GM12878 (cell line): ENCODE measurements around the gene CACNG8. TPM values are rescaled to one million over a fixed set of nuclear protein-coding genes. Genes with fewer than 3 reads are reported as not detected.

Experiments
- ATAC-seq: fragments of 200-7000 bp; cut with Tn5 transposase; 3 replicates; pipeline ENCODE4 v1.9.1; 2020; ENCODE audit warnings: mild to moderate bottlenecking, moderate library complexity
- BruUV-seq: library from RNA; stranded (reverse); fragments of 400-500 nt; replicated peaks from 2 replicates; lab custom pipeline; 2021; lab: Mats Ljungman, UMichigan
- CTCF ChIA-PET: fragments of 300-600 bp; sonication (Branson Sonifier 250); formaldehyde crosslinking; extraction: SDS; loops from one replicate; lab custom pipeline; 2021; ENCODE audit warnings: inconsistent platforms; lab: Yijun Ruan, JAX
- POLR2A ChIA-PET: fragments of 350-600 bp; formaldehyde crosslinking; extraction: SDS; loops from one replicate; lab custom pipeline; 2021; ENCODE audit warnings: inconsistent platforms; lab: Charles Lee
- RAD21 ChIA-PET: fragments of 300-600 bp; sonication (Branson Sonifier 250); formaldehyde crosslinking; loops from one replicate; lab custom pipeline; 2023; ENCODE audit warnings: antibody characterized with exemption; ENCODE audit not compliant: unreplicated experiment; lab: Charles Lee
- SMC1A ChIA-PET: fragments of 300-600 bp; sonication (Branson Sonifier 250); formaldehyde crosslinking; loops from one replicate; lab custom pipeline; 2023; ENCODE audit not compliant: unreplicated experiment, uncharacterized antibody; lab: Charles Lee
- DNase-seq: peaks from one replicate; pipeline ENCODE4 v3.0.0-alpha.2; 2011; ENCODE audit warnings: low read depth, low spot score
- FAIRE-seq: peaks from 3 replicates; lab custom pipeline; 2011; peaks lifted over from hg19 to GRCh38; lab: Jason Lieb, UNC
- H2AFZ ChIP-seq: 2 replicates; pipeline ENCODE4 v1.6.0; 2011; ENCODE audit warnings: low read depth, low read length, control low read depth; ENCODE audit not compliant: control insufficient read depth
- H3K27ac ChIP-seq: 2 replicates; pipeline ENCODE4 v1.5.1; 2011; ENCODE audit warnings: control low read depth; ENCODE audit not compliant: control insufficient read depth, insufficient read depth
- H3K27me3 ChIP-seq, 2 experiments: replicated peaks in 1 of 2; 2 replicates each; pipeline versions ENCODE4 v1.6.0 to v1.6.1; 2011; ENCODE audit warnings: low read length in 1 of 2; ENCODE audit not compliant: control insufficient read depth in 2 of 2, insufficient read depth in 2 of 2
- H3K36me3 ChIP-seq, 2 experiments: 2 replicates each; pipeline ENCODE4 v1.5.1; 2011; ENCODE audit warnings: low read length in 1 of 2; ENCODE audit not compliant: control insufficient read depth in 2 of 2, insufficient read depth in 2 of 2
- H3K4me1 ChIP-seq: 2 replicates; pipeline ENCODE4 v1.6.1; 2011; ENCODE audit warnings: mild to moderate bottlenecking, low read length, moderate library complexity, mixed read lengths; ENCODE audit not compliant: control insufficient read depth, insufficient read depth
- H3K4me2 ChIP-seq: 2 replicates; pipeline ENCODE4 v1.6.0; 2011; ENCODE audit warnings: control low read depth; ENCODE audit not compliant: control insufficient read depth, insufficient read depth
- H3K4me3 ChIP-seq: fragments of 200-600 bp; sonication (generic); 2 replicates; pipeline ENCODE4 v1.5.1; 2016
- H3K79me2 ChIP-seq: 2 replicates; pipeline ENCODE4 v1.6.0; 2011; ENCODE audit warnings: low read length; ENCODE audit not compliant: control insufficient read depth, insufficient read depth
- H3K9ac ChIP-seq: 2 replicates; pipeline ENCODE4 v1.8.0; 2011; ENCODE audit warnings: low read length, control low read depth, mixed read lengths; ENCODE audit not compliant: control insufficient read depth, insufficient read depth
- H3K9me3 ChIP-seq: replicated peaks from 3 replicates; pipeline ENCODE4 v1.5.1; 2011; ENCODE audit warnings: mild to moderate bottlenecking, low read length; ENCODE audit not compliant: control insufficient read depth, insufficient read depth
- H4K20me1 ChIP-seq: 2 replicates; pipeline ENCODE4 v1.6.0; 2011; ENCODE audit not compliant: control insufficient read depth, insufficient read depth
- BCL11A ChIP-seq: IDR thresholded peaks from 2 replicates; pipeline ENCODE4 v1.6.1; 2011; ENCODE audit warnings: low read depth, low read length
- BMI1 ChIP-seq: fragments of 450-650 bp; IDR thresholded peaks from 2 replicates; pipeline ENCODE4 v1.6.1; 2016; ENCODE audit warnings: mild to moderate bottlenecking, moderate library complexity, borderline replicate concordance
- EP300 ChIP-seq, 2 experiments: fragments of 150-350 bp in 1 of 2; IDR thresholded peaks; 2 replicates each; pipeline ENCODE4 v1.6.1; 2011 to 2012; ENCODE audit warnings: low read depth in 2 of 2, low read length in 2 of 2, borderline replicate concordance in 1 of 2, improper control_type of control experiment in 1 of 2, inconsistent platforms in 1 of 2; ENCODE audit not compliant: control insufficient read depth in 1 of 2
- MXI1 ChIP-seq: fragments of 150-350 bp; IDR thresholded peaks from 2 replicates; pipeline ENCODE4 v1.6.1; 2011; ENCODE audit warnings: low read depth, mild to moderate bottlenecking, inconsistent platforms, low read length, improper control_type of control experiment
- NR2C1 ChIP-seq: fragments of 450-650 bp; IDR thresholded peaks from 2 replicates; pipeline ENCODE4 v1.6.1; 2017; ENCODE audit warnings: antibody characterized with exemption, mild to moderate bottlenecking, moderate library complexity
- RAD21 ChIP-seq: IDR thresholded peaks from 2 replicates; pipeline ENCODE4 v1.6.1; 2011; ENCODE audit warnings: mild to moderate bottlenecking, low read depth, low read length, moderate library complexity; ENCODE audit not compliant: insufficient read depth
- RAD51 ChIP-seq: fragments of 450-650 bp; IDR thresholded peaks from 2 replicates; pipeline ENCODE4 v1.6.1; 2016; ENCODE audit warnings: moderate library complexity, mild to moderate bottlenecking, inconsistent platforms
- WRNIP1 ChIP-seq: IDR thresholded peaks from 2 replicates; pipeline ENCODE4 v1.6.1; 2011; ENCODE audit warnings: low read depth, low read length, improper control_type of control experiment, borderline replicate concordance
- WGBS: methylation state at CpG from one replicate; pipeline ENCODE4 v1.1.6; 2016; ENCODE audit warnings: low lambda C conversion rate; ENCODE audit not compliant: insufficient replicate concordance, insufficient coverage; ENCODE audit errors: missing lambda C conversion rate; 5-methylcytosine and 5-hydroxymethylcytosine counted together
- in situ Hi-C: fragments of 300-500 bp; cut with MboI; formaldehyde crosslinking; loops from 9 replicates; pipeline ENCODE4 v1.14.3; 2018; ENCODE audit warnings: mixed read lengths
- intact Hi-C: fragments of 100-400 bp; cut with micrococcal nuclease; formaldehyde crosslinking; loops from one replicate; pipeline ENCODE4 v1.14.2; 2022; ENCODE audit not compliant: unreplicated experiment
- polyA plus RNA-seq, 11 experiments: library from polyadenylated mRNA; depleted of rRNA in 4 of 11; unstranded in 6 of 11; stranded (reverse) in 5 of 11; fragments of >200 nt; fragmentation: Nextera tagmentation in 4 of 11; fragmentation: Illumina TruSeq in 1 of 11; extraction: Ambion mirVana in 4 of 11; extraction: Trizol in 1 of 11; gene quantifications; 1 replicate in 1 of 11; 2 replicates in 10 of 11; pipeline versions ENCODE4 v1.2.1 to v1.2.3, GENCODE V29; 2011 to 2016; ENCODE audit warnings: inconsistent platforms in 2 of 11, missing spikeins in 2 of 11, low read depth in 1 of 11
- total RNA-seq, 4 experiments: library from RNA; depleted of rRNA in 3 of 4; stranded (reverse); fragments of >200 nt in 3 of 4; fragmentation: Illumina TruSeq in 1 of 4; extraction: Trizol in 1 of 4; gene quantifications; 2 replicates each; pipeline versions ENCODE4 v1.2.1 to v1.2.3, GENCODE V29; 2013 to 2021
- TF ChIP-seq, protein P1 (sequence below): IDR thresholded peaks from 2 replicates; pipeline ENCODE4 v1.6.1; 2012; ENCODE audit warnings: improper control_type of control experiment, low read depth, low read length; ENCODE audit not compliant: insufficient replicate concordance
- TF ChIP-seq, protein P2 (sequence below): fragments of 450-650 bp; IDR thresholded peaks from 2 replicates; pipeline ENCODE4 v1.6.1; 2017; ENCODE audit warnings: antibody characterized with exemption, mild to moderate bottlenecking, moderate library complexity
- TF ChIP-seq, protein P3 (sequence below): IDR thresholded peaks from 2 replicates; pipeline ENCODE4 v1.6.1; 2012; ENCODE audit warnings: low read depth, low read length, improper control_type of control experiment
- TF ChIP-seq, protein P4 (sequence below): fragments of 450-650 bp; IDR thresholded peaks from 2 replicates; pipeline ENCODE4 v1.6.1; 2017; ENCODE audit warnings: mild to moderate bottlenecking, moderate library complexity

CACNG8 gene
- total and polyA plus RNA-seq, 10 of the 15 experiments (the other 5 are each of a cell fraction or from before 2014, with no cell fraction given): not detected

DNA sequence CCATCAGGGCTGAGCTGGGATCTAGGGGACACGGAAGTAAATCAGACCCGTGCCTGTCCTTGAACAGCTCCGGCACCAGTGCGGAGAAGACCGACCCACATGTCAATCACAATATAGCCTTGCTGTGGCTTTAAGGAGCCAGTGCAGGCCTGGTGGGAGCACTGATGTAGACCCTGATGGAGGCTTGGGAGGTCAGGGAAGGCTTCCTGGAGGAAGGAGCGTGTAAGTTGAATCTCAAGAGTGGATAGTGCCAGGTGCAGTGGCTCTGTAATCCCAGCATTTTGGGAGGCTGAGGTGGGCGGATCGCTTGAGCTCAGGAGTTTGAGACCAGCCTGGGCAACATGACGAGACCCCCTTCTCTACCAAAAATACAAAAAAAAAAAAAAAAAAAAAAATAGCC is 10.8 kb upstream of the CACNG8 start:
- Histone ChIP-seq H4K20me1 (no peaks in the 10 kb centered on the region), H2AFZ (no peak overlapping the region), H3K4me2 (no peak overlapping the region), H3K4me1 (no peaks in the 10 kb centered on the region), H3K9ac (no peak overlapping the region), H3K27ac (no peak overlapping the region), H3K27me3 (no peaks in the 10 kb centered on the region), H3K79me2 (no peaks in the 10 kb centered on the region), H3K4me3 (no peak overlapping the region), H3K9me3 (no peaks in the 10 kb centered on the region), H3K36me3 (no peaks in the 10 kb centered on the region)
- RAD21 ChIA-PET: no interaction called here
- FAIRE-seq (no peak), ATAC-seq (no peak), DNase-seq (no peak)
- SMC1A ChIA-PET: no interaction called here
- CTCF ChIA-PET: no interaction called here
- WGBS: 49% methylated on average over 8 of the region's 9 CpGs
- in situ Hi-C loops: no loop called here
- intact Hi-C loops: no loop called here
- BruUV-seq: no TSS peak
- POLR2A ChIA-PET: no interaction called here
- TF ChIP-seq MXI1: no peak
- no peak for TF ChIP-seq BMI1
- TF ChIP-seq, protein P1, sequence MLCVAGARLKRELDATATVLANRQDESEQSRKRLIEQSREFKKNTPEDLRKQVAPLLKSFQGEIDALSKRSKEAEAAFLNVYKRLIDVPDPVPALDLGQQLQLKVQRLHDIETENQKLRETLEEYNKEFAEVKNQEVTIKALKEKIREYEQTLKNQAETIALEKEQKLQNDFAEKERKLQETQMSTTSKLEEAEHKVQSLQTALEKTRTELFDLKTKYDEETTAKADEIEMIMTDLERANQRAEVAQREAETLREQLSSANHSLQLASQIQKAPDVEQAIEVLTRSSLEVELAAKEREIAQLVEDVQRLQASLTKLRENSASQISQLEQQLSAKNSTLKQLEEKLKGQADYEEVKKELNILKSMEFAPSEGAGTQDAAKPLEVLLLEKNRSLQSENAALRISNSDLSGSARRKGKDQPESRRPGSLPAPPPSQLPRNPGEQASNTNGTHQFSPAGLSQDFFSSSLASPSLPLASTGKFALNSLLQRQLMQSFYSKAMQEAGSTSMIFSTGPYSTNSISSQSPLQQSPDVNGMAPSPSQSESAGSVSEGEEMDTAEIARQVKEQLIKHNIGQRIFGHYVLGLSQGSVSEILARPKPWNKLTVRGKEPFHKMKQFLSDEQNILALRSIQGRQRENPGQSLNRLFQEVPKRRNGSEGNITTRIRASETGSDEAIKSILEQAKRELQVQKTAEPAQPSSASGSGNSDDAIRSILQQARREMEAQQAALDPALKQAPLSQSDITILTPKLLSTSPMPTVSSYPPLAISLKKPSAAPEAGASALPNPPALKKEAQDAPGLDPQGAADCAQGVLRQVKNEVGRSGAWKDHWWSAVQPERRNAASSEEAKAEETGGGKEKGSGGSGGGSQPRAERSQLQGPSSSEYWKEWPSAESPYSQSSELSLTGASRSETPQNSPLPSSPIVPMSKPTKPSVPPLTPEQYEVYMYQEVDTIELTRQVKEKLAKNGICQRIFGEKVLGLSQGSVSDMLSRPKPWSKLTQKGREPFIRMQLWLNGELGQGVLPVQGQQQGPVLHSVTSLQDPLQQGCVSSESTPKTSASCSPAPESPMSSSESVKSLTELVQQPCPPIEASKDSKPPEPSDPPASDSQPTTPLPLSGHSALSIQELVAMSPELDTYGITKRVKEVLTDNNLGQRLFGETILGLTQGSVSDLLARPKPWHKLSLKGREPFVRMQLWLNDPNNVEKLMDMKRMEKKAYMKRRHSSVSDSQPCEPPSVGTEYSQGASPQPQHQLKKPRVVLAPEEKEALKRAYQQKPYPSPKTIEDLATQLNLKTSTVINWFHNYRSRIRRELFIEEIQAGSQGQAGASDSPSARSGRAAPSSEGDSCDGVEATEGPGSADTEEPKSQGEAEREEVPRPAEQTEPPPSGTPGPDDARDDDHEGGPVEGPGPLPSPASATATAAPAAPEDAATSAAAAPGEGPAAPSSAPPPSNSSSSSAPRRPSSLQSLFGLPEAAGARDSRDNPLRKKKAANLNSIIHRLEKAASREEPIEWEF: no peak
- no peak for TF ChIP-seq EP300 (IDR thresholded peaks at IDR 0.05; ENCODE audit: borderline replicate concordance in 1 of 2, control insufficient read depth in 1 of 2, low read depth in 2 of 2, low read length in 2 of 2)
- TF ChIP-seq RAD51: no peak
- TF ChIP-seq, protein P2, sequence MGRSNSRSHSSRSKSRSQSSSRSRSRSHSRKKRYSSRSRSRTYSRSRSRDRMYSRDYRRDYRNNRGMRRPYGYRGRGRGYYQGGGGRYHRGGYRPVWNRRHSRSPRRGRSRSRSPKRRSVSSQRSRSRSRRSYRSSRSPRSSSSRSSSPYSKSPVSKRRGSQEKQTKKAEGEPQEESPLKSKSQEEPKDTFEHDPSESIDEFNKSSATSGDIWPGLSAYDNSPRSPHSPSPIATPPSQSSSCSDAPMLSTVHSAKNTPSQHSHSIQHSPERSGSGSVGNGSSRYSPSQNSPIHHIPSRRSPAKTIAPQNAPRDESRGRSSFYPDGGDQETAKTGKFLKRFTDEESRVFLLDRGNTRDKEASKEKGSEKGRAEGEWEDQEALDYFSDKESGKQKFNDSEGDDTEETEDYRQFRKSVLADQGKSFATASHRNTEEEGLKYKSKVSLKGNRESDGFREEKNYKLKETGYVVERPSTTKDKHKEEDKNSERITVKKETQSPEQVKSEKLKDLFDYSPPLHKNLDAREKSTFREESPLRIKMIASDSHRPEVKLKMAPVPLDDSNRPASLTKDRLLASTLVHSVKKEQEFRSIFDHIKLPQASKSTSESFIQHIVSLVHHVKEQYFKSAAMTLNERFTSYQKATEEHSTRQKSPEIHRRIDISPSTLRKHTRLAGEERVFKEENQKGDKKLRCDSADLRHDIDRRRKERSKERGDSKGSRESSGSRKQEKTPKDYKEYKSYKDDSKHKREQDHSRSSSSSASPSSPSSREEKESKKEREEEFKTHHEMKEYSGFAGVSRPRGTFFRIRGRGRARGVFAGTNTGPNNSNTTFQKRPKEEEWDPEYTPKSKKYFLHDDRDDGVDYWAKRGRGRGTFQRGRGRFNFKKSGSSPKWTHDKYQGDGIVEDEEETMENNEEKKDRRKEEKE: no peak
- TF ChIP-seq, protein P3, sequence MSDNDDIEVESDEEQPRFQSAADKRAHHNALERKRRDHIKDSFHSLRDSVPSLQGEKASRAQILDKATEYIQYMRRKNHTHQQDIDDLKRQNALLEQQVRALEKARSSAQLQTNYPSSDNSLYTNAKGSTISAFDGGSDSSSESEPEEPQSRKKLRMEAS: no peak
- TF ChIP-seq NR2C1: no peak
- no peak for TF ChIP-seq RAD21
- TF ChIP-seq, protein P4, sequence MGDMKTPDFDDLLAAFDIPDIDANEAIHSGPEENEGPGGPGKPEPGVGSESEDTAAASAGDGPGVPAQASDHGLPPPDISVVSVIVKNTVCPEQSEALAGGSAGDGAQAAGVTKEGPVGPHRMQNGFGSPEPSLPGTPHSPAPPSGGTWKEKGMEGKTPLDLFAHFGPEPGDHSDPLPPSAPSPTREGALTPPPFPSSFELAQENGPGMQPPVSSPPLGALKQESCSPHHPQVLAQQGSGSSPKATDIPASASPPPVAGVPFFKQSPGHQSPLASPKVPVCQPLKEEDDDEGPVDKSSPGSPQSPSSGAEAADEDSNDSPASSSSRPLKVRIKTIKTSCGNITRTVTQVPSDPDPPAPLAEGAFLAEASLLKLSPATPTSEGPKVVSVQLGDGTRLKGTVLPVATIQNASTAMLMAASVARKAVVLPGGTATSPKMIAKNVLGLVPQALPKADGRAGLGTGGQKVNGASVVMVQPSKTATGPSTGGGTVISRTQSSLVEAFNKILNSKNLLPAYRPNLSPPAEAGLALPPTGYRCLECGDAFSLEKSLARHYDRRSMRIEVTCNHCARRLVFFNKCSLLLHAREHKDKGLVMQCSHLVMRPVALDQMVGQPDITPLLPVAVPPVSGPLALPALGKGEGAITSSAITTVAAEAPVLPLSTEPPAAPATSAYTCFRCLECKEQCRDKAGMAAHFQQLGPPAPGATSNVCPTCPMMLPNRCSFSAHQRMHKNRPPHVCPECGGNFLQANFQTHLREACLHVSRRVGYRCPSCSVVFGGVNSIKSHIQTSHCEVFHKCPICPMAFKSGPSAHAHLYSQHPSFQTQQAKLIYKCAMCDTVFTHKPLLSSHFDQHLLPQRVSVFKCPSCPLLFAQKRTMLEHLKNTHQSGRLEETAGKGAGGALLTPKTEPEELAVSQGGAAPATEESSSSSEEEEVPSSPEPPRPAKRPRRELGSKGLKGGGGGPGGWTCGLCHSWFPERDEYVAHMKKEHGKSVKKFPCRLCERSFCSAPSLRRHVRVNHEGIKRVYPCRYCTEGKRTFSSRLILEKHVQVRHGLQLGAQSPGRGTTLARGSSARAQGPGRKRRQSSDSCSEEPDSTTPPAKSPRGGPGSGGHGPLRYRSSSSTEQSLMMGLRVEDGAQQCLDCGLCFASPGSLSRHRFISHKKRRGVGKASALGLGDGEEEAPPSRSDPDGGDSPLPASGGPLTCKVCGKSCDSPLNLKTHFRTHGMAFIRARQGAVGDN: no peak
- TF ChIP-seq BCL11A: no peak
- no peak for TF ChIP-seq WRNIP1
